ENCODE measurements around the gene CHST13.

CHST13 gene, protein sequence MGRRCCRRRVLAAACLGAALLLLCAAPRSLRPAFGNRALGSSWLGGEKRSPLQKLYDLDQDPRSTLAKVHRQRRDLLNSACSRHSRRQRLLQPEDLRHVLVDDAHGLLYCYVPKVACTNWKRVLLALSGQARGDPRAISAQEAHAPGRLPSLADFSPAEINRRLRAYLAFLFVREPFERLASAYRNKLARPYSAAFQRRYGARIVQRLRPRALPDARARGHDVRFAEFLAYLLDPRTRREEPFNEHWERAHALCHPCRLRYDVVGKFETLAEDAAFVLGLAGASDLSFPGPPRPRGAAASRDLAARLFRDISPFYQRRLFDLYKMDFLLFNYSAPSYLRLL

DNA sequence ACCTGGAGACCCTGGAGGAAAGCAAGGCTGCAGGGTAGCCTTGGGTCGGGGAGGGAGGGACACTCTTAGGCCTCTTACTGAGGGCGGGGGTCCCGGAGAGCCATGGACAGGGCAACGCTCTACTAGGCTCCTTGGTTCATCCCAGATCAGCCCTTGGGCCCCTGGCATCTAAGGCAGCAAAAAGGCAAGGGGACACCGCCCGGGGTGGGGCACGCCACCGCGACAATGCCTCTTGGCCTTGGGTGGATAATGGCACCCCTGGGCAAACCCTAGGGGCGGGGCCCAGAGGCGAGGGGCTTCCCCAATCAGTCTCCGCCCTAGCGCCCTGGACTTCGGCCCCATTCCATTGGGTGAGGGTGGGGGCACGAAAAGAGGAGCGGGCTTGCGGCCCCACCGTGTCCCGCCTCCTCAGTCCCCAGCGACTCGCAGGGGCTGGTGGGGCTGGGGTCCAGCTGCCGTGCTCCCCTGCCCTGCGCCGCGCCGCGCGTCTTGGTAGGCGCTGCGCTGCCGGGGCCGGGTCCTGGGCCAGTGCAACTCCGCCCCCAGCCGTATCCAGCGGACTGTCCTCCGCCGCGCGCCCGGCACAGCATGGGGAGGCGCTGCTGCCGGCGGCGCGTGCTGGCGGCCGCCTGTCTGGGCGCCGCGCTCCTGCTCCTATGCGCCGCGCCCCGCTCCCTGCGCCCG lies at the start of gene CHST13:
TSS of gene CHST13 (plus strand) at position 411 of the 684 bp plus-strand sequence. CDS start at position 589, 178 bp downstream.
- ATAC-seq, result peak; percentile 29
- DNase-seq, result no peak

DNA sequence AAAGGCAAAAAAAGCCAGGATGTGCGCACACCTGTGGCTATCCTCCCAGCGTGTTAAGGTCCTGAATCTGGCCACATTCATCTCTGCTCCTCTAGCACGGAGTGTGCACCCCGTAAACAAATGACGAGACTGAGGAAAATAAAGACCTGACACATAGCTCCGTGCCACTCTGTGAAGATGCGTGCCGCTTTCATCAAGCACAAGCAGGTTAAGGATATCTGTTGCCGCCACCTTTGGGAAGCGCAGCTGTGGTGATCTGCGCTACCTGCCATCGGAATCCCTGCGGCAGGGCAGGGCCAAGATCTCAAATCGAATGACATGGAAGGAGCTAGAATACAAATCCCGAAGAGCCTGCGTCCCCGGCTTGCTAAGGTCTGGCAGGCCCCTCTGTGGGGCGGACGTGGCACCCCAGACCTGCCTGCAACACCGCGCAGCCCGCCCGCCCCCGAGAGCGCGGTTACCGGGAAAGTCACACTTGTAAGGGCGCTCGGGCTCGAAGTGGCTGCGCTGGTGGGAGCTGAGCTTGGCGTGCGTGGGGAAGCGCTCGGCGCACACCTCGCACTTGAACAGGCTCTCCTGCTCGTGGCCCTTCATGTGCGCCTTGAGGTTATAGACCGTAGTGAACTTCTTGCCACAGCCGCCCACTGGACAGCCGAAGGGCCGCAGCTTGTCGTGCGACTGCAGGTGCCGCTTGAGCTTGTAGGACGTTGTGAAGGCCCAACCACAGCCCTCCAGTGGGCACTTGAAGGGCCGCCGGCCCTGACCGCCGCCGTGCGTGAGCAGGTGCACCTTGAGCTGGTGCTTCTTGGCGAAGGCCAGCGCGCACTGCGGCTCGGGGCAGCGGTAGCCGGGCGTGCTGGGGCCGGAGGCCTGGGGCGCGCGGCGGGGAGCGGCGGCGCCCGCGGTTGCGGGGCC lies 49.2 kb upstream of the CHST13 start:
- no peak for ATAC-seq
- peak; percentile 50 for DNase-seq

DNA sequence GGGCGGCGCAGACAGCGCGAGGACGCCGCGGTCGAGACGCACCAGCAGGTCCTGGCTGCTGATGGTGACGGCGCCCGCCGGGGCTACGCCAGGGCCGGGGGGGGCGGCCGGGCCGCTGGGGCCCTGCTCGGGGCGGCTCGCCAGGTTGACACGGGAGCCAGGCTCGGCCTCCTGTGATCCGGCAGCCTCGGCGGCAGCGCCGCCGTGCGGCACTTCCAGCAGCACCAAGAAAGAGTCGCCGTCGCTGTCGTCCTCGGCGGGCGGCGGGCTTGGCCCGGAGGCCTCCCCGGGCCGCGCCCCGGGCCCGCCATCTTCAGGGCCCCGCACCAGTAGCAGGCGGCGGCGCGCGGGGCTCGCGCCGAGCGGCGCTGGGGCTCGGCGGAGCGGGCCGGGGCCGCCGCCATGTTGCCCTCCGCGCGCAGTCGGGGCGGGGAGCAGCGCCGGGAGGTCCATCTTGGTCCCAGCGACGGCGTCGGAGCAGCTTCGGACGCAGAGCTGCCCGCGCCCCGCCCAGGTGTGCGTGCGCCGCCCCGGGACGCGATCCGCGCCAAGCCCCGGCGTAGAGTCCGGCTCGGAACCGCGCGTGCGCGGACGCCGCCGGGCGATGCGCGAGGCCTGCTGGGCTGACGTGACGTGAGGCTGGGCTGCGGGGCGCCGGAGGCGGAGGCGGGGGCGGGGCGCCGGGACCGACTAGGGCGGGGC lies 48.4 kb upstream of the CHST13 start, which contains the start of gene ZXDC:
TSS of gene ZXDC (minus strand) at position 479 of the 702 bp plus-strand sequence. CDS start at position 453, 26 bp downstream.
- ATAC-seq, result peak; percentile 87

DNA sequence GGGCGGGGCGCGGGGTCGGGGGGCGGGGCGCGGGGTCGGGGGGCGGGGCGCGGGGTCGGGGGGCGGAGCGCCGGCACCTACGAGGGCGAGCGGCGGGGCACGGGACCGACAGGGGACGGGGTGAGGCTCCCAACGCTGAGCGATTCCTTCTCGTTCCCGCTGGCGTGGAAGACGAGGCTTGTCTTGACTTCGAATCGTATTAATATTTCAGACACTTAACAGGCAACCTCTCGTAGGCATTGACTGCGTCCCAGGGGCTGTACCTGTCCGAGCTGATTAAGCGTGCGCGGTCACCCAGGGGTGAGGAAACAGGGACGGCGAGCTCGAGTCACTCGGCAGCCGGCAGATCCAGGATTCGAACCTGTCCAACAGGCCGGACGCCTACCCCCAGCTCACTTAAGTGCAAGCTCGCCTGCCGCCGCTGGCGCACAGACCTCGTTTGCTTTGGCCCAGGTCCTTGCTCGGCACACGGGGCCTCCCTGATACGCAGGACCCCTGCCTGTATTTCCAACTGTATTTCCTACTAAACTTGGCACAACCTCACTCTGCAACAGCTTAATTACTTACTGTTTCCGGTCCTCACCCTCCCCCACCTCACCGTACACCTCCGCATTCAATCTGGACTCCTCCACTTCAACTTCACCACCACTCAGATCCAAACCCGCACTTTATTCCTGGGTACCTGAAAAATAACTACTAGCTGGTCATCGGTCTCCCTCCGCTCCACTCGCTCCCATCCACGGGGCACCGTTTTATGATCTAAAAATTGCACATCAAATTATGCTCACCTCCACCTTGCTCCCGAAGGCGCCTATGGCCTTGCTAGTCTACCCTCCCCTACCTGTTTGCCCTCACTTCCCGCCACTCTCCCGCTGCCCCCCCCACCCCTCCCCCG lies 47.5 kb upstream of the CHST13 start:
- DNase-seq (no peak), ATAC-seq (peak; percentile 24)

More for the DNA sequence above, 48.4 kb upstream of the CHST13 start, which contains the start of gene ZXDC:
- peak; percentile 94 for DNase-seq

DNA sequence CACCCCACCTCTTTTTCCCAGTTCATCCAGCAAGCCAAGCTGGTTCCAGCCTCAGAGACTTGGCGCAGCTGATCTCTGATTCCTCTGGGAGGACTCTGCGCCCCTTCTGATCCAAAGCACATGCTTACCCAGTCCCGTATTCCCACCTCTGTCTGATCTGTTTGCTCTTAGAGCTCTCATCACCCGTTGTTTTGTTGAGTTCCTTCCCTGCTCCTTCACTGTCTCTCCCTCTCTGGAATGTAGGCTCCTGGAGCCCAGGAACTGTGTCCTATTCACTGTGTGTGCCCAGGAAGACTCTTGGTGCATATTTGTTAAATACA lies 46.9 kb upstream of the CHST13 start:
- no peak for ATAC-seq
- DNase-seq, result no peak

DNA sequence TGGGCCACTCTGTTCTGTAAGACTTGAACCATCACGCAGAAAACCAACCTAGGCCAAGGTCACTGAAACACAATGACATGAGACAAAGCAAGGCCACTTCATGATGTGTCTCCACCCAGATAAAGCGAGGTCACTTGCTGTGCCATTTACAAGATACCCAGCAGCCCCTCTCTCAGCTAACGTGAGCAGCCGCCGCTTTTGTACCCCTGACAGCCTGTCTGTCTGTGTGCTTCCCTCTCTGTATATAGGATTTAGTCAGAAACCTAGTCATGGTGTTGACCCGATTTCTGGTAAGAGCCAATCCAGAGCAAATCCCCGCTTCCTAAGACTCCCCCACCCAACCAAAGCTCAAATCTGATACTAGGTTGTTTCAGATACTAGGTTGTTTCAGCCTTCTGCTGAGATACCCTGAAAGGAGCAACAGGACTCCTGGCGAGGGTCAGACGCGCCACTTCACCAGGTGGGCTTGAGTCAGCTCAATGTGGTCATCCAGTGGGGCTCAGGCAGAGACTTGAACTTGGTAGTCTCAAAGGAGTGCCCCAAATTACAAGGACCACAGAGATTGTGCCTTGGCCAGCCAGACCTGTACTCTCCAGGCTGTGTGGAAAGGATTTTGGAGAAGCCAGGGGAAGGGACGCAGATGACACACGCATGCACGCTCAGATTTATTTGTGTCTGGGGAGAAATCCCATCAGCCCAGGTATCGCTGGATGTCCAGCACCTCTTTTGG lies 45.2 kb upstream of the CHST13 start:
- ATAC-seq, result no peak
- no peak for DNase-seq

DNA sequence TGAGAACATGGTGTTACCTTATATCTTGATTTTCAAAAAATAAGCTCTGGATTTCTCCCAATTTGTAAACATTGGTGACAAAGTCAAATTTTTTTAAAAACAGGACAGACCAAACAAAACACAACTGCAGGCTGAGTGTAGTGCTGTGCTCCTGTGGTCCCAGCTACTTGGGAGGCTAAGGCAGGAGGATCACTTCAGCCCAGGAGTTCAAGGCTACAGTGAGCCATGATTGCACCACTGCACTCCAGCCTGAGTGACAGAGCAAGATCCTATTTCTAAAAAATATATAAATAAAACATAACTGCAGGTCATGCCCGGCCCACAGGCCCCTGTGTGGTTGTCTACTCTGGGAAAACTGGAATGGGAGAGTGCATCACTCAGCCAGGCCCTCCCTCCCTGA lies 44.3 kb upstream of the CHST13 start:
- no peak for DNase-seq
- ATAC-seq, result no peak

DNA sequence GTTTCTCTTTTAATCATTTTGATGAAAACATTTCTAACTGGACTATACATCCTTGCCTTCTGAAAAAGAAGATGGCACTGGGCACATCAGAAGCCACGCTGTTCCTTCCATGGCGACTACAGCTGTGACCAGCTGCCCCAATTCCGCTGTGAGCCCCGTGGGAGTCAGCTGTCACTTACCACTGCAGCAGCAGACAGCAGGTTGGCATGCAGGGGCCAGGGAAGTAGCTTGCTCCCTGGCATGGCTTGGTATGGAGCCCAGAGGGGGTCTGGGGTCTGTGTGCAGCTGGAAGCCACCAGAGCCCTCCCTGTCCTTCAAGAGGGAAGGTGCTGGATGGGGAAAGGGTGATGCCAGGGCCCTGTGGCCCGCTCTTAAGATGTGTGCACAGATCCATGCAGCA lies 43.7 kb upstream of the CHST13 start:
- ATAC-seq (no peak), DNase-seq (no peak)

DNA sequence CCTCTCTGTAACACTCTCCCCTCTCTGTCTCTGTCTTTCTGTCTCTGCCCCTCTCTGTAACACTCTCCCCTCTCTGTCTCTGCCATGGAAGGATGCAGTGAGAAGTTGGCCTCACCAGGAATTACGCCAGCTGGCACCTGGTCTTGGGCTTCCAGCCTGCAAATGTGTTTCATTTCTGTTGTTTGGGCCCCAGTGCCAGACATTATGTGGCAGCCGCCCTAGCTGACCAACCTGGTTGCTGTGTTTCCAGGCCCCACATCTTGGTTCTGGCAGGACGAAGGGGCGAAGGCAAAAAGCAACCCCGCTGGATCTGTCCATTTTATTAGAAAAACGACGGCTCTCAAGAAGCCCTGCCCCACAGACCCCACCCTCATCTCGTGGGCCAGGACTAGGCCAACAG lies 43.1 kb upstream of the CHST13 start:
- no peak for DNase-seq
- ATAC-seq, result no peak

DNA sequence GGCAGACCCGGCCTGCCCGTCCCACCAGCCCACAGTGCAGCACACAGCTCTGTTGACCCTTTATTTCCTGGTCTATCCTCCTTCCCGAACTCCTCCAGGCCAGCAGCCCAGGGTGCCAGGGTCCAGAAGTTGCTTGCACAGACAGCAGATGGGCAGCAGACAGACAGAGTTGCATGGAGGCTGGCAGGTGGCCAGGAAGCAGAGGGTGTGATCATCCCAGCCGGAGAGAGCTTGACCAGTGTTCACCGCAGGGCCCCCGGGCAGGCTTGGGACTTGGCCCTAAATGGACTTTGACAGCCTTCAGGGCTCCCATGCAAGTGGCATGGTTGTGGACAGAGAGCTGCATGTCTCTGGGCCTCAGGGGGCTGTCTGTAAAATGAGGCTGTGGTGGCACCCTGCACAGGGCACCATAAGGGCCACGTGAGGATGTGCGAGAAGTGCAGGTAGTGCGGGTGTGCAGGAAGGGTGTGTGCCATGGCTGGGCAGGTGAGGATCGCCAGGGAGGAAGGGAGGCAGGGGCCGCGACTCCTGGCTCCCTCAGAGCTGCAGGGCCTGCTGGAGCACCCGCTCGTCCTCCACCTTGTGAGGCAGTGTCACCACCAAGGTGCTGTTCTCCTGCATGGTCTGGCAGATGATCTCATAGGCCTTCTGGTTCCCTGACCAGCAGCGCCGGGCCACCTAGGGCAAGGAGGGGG lies 42.0 kb upstream of the CHST13 start:
- DNase-seq (no peak), ATAC-seq (peak; percentile 8)

DNA sequence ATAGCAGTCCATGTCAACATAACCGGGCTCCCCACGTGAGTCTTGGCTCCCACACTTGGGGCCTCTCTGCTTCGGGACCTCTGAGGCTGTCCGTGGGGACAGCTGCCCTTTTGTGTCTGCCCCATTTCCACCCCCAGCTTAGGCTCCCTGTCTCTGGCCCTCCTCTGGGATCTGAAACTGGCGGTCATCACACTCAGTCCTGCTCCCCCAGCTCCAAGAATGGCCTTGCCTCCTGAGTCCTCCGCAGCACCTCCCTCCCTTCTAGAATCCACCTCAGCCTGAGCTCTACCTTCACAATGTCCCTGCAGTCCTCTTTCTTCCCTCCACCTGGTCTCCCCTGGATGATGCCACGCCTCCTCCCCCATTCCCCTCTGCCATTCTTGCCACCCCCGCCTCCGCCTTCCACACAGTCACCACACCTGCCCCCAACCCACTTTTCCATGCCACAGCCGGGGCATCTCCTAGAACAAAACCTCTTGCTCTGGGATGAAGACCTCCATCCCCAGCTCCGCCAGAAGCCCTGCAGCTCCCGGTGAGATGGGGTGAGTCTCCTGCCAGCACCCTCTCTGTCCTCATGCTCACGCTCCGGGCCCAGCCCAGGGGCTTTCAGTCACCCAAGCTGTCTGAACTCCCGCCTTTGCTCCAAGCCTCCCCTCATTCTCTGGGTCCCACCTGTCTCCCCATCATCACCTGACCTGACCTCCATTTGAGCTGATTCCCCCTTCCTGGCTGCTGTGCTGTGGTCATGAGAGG lies 41.3 kb upstream of the CHST13 start:
- DNase-seq (no peak), ATAC-seq (no peak)

DNA sequence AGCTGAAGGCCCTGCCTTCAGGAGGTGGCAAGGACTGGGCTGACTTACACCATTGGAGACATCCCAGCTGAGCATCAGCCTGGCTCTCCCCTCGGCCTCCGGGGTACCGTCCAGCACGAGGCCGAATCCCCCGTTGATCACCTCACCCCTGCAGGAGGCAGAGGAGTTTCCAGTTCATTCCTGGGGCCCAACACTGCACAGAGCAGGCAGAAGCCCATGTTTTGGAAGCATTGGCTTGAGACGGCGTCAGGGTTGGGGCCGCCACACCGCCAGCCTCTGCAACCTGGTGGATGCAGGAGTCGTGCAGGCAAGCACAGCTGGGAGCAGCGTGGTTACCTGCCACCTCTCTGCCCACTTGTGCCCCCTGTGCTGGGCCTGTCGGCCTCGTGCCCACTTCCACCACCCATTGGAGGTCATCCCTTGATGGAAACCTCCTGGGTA lies 40.6 kb upstream of the CHST13 start:
- DNase-seq (no peak), ATAC-seq (no peak)

DNA sequence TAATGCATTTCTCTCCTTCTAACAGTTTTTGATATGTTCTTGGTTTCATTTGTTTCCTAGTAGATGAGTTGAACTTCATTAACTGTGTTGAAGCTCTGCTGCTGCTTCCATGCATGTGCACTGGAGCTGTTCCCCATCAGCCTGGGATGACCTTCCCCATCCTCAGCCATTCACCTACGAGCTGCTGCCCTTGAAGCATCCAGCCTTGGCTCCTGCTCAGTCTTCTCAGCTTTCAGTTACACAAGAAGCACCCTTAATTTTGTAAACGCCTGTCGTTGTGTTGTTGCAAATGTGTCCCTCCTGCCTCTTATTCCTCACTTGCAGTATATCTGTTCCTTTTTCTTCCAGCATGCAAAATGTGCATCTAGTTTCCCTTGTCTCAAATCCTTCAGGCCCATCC lies 39.8 kb upstream of the CHST13 start:
- DNase-seq (no peak), ATAC-seq (no peak)

DNA sequence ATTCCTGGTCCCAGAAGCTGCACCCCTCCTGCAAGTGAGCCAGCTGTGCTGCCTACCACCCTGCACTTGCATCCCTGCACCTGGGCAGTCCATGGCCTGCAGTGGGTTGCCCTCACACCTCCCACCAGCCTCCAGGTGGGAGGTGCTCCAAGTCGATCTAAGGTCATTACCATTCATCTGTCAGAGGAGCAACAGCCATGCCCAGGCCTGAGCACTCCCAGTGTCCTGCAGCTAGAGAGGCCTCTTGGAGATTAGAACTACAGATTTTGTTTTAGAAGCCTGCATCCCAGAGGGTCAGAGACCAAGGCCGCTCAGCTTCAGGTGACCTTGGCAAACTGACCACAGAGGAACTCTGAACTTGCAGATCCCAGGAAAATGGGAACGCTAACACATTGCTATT lies 39.3 kb upstream of the CHST13 start:
- DNase-seq (no peak), ATAC-seq (no peak)

DNA sequence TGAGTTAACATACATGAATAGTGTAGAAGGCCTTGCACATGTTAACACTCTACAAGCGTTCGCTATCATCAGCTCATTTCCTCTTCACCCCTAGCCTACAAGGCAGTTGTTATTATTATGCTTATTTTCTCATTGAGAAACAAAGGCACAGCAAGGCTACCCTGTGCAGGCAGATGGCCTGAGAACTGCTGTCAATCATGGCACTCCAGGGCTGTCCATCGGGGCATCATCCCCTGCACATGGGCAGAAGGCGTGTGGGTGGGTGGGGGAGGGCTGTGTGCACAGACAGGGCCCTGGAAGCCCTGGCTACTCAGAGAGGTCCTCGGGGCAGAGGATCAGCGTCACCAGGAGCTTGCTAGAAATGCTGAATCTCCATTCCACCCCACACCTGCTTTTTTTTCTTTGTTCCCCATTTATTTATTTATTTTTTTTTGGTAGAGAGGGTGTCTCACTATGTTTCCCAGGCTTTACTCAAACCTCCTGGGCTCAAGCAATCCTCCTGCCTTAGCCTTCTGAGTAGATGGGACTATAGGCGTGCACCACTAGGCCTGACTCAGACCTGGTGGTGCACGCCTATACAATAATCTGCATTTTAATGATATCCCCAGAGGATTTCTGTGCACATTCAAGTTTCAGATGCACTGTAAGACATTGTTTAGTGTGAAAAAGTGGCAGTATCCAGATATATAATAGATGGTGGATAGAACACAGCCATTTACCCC lies 38.6 kb upstream of the CHST13 start:
- ATAC-seq, result no peak

DNA sequence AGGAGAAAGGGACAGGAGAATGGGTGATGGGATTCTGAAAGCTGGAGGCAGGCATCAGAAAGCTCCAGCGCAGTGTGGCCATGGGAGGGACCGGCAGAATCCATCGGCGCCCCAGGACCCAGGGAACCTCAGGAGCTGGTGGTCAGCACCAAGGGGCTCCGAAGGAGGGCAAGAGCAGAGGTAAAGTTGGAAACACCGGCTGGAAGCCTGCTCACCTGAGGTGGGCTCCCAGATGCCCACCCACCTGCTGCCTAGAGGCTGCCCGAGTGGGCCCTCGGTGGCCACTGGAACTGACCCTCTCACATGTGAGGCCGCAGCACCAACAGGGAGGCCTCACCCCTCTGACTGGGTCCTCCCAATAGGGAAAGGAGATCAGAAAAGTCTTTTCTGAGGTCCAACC lies 38.0 kb upstream of the CHST13 start:
- DNase-seq (no peak), ATAC-seq (no peak)

More for the DNA sequence above, 38.6 kb upstream of the CHST13 start:
- DNase-seq, result no peak

DNA sequence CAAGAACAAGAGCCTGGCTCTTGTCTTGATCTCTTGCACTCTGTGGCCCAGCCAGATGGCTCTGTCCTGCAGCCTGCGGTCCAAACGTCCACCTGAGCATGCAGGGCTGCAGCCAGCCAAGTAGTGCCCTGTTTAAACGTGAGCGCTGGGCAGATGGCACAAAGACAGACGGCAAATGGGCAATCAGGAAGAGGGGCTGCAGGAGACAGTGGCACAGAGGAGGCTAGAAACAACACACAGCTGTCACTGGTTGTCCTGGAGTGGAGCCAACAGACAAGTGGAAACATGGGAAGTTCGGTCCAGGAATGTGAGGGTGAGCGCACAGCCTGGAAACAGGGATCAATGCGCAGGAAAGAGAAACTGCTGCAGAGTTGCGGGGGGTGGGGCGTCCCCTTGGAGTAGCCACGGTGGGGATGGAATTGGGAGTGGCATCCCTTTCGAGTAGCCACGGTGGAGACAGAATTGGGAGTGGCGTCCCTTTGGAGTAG lies 37.6 kb upstream of the CHST13 start:
- no peak for DNase-seq
- no peak for ATAC-seq

Measured in stimulated activated naive CD8-positive, alpha-beta T cell treated with anti-CD3 and anti-CD28 coated beads, Interleukin-15, Interleukin-2, amounts not matched to agents 100 U/mL and 50 U/mL, for 24 hours (primary cell).